ENCODE measurements around the gene ANKZF1. TPM values are rescaled to one million over a fixed set of nuclear protein-coding genes. Genes with fewer than 3 reads are reported as not detected.

Gene ANKZF1
- total and polyA plus RNA-seq, 10 of the 15 experiments (the other 5 are each of a cell fraction or from before 2014, with no cell fraction given): 3.1 to 104 (median 35.0) TPM

DNA sequence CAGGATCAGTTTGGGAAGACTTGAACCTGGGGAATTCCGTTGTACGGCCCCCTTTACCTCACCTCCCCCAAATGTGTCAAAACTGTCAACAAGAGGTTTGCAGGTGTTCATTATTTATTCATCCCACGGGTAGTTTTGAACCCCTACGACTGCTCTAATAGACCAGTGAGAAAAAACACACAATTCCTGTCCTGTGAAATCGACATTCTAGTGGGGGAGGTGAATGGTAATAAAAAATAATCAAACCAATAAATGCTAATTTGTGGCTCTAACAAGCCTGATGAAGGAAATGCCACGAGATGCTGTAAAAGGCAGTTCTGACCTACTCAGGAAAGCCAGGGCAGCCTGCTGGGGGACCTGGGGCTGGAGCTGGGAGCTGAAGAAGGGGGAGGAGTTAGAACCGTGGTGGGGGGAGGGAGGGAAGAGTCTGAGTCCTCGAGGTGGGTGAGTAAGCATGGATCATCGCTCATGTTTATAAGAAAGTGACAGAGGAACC, 49.1 kb downstream of the ANKZF1 start (continued):
- TF ChIP-seq FOXM1 (IDR thresholded peaks at IDR 0.05; ENCODE audit: low read depth, low read length): peak; percentile 66
- TF ChIP-seq SMAD5 (IDR thresholded peaks at IDR 0.05; ENCODE audit: low read depth): 0 out of 2 replicates have a peak, but pooled peaks have one; percentile 56
- no peak for TF ChIP-seq IRF3 (IDR thresholded peaks at IDR 0.05)
- TF ChIP-seq USF1 (IDR thresholded peaks at IDR 0.05; ENCODE audit: borderline replicate concordance, extremely low read length, insufficient read depth, low read depth, low read length): no peak
- no peak for TF ChIP-seq BHLHE40 (IDR thresholded peaks at IDR 0.05; ENCODE audit: borderline replicate concordance in 1 of 2, low read depth in 2 of 2, low read length in 1 of 2)
- TF ChIP-seq, protein P1, sequence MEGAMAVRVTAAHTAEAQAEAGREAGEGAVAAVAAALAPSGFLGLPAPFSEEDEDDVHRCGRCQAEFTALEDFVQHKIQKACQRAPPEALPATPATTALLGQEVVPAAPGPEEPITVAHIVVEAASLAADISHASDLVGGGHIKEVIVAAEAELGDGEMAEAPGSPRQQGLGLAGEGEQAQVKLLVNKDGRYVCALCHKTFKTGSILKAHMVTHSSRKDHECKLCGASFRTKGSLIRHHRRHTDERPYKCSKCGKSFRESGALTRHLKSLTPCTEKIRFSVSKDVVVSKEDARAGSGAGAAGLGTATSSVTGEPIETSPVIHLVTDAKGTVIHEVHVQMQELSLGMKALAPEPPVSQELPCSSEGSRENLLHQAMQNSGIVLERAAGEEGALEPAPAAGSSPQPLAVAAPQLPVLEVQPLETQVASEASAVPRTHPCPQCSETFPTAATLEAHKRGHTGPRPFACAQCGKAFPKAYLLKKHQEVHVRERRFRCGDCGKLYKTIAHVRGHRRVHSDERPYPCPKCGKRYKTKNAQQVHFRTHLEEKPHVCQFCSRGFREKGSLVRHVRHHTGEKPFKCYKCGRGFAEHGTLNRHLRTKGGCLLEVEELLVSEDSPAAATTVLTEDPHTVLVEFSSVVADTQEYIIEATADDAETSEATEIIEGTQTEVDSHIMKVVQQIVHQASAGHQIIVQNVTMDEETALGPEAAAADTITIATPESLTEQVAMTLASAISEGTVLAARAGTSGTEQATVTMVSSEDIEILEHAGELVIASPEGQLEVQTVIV (IDR thresholded peaks at IDR 0.05; ENCODE audit: borderline replicate concordance, partially characterized antibody): no peak
- TF ChIP-seq RFX5 (IDR thresholded peaks at IDR 0.05; ENCODE audit: low read depth, low read length): no peak
- no peak; the same call in 1 of the 2 replicates for TF ChIP-seq EED (IDR thresholded peaks at IDR 0.05; ENCODE audit: low read depth)
- no peak for TF ChIP-seq HSF1 (IDR thresholded peaks at IDR 0.05; ENCODE audit: low read depth, low read length)
- TF ChIP-seq, protein P2, sequence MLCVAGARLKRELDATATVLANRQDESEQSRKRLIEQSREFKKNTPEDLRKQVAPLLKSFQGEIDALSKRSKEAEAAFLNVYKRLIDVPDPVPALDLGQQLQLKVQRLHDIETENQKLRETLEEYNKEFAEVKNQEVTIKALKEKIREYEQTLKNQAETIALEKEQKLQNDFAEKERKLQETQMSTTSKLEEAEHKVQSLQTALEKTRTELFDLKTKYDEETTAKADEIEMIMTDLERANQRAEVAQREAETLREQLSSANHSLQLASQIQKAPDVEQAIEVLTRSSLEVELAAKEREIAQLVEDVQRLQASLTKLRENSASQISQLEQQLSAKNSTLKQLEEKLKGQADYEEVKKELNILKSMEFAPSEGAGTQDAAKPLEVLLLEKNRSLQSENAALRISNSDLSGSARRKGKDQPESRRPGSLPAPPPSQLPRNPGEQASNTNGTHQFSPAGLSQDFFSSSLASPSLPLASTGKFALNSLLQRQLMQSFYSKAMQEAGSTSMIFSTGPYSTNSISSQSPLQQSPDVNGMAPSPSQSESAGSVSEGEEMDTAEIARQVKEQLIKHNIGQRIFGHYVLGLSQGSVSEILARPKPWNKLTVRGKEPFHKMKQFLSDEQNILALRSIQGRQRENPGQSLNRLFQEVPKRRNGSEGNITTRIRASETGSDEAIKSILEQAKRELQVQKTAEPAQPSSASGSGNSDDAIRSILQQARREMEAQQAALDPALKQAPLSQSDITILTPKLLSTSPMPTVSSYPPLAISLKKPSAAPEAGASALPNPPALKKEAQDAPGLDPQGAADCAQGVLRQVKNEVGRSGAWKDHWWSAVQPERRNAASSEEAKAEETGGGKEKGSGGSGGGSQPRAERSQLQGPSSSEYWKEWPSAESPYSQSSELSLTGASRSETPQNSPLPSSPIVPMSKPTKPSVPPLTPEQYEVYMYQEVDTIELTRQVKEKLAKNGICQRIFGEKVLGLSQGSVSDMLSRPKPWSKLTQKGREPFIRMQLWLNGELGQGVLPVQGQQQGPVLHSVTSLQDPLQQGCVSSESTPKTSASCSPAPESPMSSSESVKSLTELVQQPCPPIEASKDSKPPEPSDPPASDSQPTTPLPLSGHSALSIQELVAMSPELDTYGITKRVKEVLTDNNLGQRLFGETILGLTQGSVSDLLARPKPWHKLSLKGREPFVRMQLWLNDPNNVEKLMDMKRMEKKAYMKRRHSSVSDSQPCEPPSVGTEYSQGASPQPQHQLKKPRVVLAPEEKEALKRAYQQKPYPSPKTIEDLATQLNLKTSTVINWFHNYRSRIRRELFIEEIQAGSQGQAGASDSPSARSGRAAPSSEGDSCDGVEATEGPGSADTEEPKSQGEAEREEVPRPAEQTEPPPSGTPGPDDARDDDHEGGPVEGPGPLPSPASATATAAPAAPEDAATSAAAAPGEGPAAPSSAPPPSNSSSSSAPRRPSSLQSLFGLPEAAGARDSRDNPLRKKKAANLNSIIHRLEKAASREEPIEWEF (IDR thresholded peaks at IDR 0.05; ENCODE audit: insufficient replicate concordance, low read depth, low read length): no peak
- TF ChIP-seq PAX8 (IDR thresholded peaks at IDR 0.05): no peak
